GM19328 (cell line): Measurements from ENCODE around the gene ANKH.
"Not testable (repeated sequence)": the region's sequence is repeated elsewhere in the genome, so short reads cannot be mapped to it uniquely, and the experiment has no call there.

Source experiments
- ATAC-seq: cut with Tn5 transposase; IDR thresholded peaks from one replicate; pipeline ENCODE4 v1.9.1; 2021; ENCODE audit warnings: mild to moderate bottlenecking, moderate library complexity; ENCODE audit not compliant: unreplicated experiment

The ANKH gene

DNA sequence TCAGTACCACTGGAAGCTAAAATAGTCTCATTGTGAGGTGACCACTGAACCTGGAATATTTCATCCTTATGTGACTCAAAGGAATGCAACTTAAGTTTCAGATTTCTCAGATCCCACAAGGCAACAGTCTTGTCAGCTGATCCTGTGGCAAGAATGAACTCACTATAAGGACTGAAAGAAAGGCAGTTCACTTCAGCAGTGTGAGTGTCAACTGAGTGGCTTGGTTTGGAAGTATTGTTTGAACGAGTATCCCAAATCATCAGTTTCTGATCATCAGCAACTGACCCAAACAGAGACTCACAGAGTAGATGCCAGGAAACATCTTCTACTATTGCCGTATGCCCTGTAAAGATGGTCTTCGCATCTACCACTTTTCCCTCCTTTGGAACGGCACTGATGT is 74.2 kb downstream of the ANKH start:
- ATAC-seq: not testable (repeated sequence)

DNA sequence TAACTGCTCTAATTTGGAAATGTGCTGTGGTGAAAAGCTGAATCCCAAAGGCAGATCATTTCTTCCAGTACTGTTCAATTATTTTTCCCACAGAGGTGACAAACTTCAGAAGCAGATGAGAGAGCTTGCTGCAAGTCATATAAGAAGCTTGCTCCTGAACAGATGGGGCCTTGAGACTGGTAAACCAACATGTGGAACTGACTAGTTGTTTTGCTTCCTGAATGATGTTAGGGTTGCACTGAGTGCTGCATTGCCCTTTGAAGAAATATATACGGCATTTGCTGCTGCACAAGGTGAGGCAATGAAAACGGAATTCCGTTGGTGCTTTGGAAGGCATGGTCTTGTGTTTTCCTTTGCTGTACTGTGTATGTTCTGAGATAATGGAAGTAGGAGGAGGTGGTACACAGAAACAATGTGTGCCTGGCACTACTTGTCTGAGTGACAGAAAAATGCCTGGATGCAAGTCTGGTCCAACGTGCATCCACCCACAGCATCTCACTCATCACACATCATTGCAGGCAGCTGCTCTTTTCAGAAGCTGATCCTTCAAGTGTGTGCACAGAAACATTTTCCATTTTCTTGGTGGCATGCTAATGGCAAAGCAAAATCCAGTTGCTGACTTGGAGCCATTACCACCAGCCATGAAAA is 76.9 kb downstream of the ANKH start:
- ATAC-seq: no peak

DNA sequence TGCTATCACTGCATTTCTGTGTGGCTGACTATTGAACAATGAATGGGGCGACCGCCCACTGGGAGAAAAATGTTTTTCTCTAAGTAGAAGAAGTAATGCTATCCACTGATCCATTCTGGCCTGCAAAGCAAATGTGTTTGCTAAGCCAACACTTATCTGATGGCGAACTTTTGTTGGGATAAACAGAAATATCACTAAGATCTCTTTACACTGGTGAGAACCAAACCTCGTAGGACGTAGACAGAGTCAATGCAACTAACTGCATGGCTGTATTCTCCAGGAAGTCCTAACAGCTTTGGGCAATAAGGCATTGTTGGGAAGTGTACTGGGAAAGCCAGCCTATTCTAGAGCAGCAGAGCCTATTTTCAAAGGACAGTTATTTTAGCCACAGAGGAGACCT is 77.7 kb downstream of the ANKH start:
- ATAC-seq: no peak

DNA sequence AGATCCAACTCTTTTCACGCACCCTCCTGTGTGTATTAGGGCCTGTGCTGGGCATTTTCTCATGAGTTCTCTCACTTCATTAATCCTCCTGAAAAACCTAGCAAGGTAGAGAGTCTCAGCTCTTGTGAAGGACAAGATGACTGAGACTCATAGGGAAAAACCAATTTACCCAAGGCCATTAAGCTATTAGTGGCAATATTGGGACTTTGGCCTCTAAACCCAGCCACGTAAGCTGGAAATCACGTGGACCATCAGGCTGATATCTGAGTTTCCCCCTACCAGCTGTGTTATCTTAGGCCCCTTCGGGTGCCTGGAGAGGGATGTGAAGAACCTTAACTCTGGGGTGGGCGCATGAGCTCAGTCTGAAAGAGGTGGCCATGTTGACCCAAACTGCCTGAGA is 80.7 kb downstream of the ANKH start:
- no peak for ATAC-seq

DNA sequence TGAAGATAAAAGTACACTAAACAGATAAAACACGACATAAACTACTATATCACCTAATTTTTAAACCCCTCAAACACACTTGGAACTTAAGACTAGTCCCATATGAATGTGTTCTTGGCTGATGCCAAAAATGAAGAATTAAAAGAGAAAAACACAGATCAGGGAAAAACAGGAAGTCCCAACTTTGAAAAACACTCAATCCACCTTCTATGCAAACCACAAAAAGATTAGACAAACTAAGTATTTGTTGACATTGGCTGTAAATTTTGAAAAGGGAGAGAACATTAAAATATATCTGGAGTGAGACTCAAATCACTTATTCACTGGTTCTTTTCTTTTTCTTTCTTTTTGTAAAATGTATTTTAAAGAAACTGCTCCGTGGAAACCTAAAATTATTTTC is 81.4 kb downstream of the ANKH start:
- no peak for ATAC-seq

DNA sequence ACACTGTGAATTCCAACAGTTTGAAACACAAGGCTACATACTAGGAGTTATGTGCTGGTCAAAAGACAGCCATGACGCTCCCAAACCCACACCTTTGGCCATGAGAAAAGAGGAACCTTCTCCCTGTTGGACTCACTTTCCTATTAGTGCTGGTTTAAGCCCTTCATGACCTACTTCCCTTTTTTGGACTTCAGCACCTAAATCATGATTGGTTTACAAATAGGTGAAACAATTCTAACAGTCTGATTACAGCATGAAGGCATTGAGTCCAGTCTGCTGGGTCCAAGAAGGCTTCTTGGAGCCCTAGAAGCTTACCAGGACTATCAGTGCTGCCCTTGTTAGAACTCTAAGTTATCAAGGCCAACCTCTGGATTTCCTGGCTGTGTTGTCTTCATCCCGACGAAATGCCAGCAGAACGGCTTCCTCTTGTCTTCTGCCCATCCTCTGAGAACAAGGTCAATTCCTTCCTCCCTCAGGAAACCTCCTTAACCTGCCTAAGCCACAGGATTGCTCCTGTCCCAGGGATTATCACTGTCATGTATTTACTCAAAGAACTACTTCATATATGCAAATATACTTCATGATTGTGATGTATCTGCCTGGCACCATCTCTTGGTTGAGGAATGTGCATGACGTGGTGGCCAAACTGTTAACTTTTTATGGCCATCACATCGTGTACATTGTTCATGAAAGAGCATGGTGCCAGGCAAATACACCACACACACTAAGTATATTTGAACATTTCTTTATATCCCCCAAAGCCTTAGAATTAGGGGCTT is 83.6 kb downstream of the ANKH start:
- ATAC-seq: no peak

DNA sequence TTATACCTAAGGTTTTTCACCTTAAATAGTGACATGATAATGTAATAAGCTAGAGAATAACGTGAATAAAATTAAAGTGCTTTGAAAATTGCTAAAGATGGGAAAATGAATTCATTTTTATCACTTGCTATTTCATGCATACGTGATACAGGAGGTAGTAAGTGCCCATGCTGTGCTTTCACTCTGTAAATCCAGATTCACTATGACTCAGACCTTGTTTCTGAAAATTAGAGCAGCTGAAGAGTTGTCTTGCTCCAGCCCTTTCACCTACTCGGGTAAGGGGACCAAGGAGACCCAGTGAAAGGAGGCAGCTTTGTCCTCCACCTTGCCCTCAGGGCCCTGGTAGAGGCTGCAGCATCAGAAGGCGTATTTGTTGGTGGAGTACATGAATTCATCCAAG is 87.9 kb downstream of the ANKH start:
- no peak for ATAC-seq

DNA sequence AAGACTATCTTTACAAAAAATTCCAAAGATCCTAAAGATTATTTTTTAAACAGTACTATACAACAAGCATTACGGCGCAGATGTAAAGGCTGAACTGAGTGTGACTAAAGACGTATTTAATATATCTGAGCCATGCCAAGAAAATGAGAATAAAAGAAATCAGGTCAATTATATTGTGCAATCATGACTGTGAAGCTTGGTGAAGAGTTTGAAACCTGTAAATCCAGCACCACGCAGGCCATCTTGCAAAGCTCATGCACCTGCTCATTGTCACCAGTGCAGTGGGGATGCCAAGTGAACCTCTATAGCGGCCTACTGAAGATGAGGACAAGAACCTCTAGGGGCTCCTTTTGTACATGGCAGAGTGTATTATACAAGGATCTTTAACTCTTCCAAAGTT is 89.0 kb downstream of the ANKH start:
- no peak for ATAC-seq

DNA sequence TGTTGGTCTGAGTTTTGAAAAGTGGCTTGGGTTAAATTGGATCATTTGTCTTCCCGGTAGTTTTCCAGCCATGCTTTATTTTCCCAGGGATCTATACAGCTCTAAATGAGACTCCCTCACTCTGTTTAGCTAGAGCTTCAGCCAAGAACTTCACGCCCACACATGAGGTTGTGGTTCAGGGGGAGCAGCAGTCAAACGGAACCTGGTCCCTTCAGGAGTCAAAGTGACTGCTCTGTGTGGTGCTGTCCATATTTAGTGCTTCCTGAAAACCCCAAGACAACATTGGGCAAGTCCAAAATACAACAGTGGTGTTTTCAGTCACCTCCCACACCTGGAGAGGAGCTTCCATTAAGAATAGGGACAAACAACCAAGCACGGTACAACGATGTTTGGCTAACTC is 90.5 kb downstream of the ANKH start:
- peak; percentile 88 for ATAC-seq

DNA sequence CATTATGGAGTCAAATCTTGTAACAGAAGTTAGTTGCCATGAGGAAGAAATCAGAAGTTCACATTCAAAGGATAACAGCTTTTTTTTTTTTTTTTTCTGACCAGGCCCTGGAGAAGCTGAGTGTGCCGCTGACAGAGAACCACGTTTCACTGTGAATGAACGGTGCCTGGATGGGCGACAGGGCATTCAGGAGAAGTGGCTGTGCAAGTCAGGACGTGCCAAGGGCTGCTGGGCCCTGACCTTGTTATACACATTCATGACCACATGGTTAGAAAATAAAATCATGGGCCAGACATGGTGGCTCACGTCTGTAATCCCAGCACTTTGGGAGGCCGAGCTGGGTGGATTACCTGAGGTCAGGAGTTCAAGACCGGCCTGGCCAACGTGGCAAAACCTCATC is 91.6 kb downstream of the ANKH start:
- ATAC-seq: no peak

DNA sequence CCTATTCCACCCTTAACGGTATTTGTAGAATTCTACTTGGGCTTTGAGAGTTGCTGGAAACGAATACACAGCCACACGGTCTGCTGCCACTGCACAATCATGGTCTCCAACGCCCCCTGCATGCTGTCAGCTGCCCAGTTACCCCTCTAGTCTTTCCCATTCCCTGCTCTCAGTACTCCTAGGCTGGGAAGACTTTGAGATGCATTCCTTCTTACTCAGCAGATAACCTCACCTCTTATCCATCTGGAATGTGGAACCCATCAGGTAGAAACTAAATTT is 92.8 kb downstream of the ANKH start:
- ATAC-seq: no peak

DNA sequence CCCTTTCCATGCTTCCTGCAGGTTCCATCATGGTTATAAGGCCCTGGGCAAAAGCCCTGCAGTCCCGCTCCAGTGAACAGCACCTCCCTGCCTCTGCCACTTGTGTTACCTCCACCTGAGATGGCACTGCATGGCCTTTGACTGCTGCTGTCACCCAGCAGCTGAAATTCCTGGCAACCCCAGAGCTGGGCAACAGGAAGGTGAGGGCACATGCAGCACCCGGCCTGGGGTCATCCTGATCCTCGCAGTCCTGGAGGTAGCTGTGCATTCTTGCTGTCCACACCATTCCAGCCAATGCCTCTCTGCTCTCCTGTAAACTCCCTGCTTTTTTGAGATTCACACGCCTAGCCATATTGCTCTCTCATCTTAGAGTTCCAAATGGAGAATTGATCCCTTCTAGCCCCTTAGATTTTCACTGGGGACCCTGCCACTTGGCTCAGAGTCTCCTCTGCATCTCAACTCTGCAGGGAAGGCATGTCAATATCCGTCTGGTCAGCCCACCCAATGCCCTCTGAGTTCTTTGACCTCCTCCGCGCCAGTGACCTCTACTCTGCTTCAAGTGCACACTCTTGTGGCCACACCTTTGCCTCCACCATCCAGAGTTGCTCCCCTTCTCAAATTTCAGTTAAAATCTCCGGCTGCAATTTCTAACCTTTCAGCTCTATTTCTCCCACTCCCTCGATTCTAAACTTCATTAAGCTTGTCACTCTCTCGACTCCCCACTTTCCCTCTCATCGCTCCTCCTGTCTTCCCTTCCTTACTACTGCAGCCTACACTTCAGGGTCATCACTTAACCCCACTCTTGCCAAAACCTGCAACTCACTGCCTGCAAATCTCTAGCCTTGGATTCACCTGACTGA is 93.4 kb downstream of the ANKH start:
- ATAC-seq: no peak

DNA sequence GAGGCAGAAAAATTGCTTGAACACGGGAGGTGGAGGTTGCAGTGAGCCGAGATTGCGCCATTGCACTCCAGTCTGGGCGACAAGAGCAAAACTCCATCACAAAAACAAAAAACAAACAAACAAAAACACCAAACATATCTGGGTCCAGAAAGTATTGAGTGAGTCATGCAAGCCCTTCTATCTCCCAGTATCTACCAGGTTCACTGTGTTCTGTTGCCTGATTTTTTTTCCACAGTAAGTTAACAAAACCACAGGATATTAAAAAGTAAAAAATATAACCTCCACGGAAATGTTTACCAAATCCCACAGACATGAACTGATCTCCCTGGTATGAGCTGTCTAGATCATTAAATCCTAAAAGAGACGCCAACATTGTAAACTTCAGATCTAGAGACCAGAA is 94.4 kb downstream of the ANKH start:
- no peak for ATAC-seq

DNA sequence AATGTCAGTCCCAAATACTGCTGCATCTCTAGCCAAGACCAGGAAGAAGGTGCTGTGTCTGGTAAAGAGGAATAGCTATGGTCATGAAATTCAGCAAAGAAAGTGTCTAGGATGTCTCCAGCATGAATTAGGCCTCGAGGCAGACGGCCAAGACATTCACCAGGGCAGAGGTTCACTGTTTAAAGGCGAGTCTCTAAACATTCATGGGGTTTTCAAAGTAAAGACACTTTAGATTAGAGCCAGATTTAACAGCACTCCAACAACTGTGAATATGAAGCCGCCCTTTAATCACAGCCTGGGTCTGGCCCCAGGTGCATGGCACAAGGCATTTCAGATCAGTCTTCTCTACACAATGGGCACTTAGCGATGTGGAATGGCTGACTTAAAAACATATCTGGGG is 95.0 kb downstream of the ANKH start:
- ATAC-seq: no peak

DNA sequence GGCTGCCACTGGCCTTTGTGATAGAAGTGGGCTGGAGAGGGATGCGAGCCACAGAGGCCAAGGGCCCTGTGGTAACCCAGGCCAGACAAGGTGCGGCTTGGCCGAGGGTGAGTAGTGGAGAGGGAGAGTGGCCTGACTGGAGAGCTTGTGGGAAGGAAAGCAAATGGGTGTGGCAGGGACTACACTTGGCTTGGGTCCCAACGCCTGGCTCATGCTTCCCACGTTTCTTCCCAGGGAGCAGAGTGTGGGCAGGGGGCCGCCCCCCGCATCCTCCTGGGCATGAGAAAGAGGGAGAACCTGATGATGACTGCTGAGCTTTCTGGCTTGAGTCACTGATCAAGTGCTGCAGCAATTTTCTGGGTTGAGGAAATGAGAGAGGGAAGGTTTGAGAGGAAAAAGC is 95.7 kb downstream of the ANKH start:
- no peak for ATAC-seq

DNA sequence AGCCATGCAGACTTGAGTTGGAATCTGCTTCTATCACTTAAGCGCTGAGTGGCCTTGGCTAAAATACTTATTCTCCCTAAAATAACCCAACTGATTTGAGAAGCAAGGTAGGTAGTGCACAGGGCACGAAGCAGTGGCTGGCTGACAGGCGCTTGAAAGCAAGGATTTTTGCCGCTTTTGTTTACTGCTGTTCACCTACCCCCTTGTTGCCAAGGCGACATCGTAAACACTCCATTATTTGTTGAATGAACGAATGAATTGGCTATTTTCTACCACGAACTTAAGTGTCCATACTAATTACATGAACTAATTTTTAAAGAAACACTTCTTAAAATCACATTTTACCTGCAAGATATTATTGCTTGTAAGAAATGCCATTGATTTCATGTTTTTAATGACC is 98.0 kb downstream of the ANKH start:
- no peak for ATAC-seq

DNA sequence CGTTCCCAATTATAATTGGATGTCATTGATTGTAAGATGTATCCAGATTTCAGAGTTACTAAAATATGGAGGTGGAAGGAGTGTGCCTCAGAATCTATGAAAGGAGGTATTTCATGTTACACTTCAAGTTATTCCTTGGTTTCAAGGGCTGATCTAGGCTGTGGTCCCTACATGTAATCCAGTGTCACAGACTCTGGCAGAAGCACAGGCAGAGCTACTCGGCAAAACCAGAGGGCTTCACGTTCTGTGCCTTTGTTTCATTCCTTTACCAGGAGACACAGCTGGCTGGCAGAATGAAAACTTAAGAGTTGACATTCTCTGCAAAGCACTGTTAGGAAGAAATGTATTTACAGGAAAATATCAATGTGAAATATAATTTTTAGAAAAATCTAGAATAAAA is 99.6 kb downstream of the ANKH start:
- no peak for ATAC-seq

DNA sequence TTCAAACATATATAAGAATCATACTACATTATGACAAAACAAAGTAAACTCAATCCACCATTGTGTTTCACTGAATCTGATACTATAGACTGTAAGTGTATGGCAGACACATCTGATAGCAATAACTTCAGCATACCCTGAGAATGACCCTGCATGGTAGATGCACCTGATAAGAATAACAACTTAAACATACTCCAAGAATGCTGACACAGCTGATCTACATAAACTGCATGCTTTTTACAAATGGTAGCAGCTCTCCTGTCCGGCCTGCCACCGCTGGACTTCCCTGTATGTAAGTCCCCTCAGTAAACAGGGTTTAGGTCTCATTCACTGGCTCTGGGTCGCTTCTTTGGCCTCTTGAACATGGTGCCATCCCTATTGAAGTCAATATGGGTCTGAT is 100.4 kb downstream of the ANKH start:
- no peak for ATAC-seq

DNA sequence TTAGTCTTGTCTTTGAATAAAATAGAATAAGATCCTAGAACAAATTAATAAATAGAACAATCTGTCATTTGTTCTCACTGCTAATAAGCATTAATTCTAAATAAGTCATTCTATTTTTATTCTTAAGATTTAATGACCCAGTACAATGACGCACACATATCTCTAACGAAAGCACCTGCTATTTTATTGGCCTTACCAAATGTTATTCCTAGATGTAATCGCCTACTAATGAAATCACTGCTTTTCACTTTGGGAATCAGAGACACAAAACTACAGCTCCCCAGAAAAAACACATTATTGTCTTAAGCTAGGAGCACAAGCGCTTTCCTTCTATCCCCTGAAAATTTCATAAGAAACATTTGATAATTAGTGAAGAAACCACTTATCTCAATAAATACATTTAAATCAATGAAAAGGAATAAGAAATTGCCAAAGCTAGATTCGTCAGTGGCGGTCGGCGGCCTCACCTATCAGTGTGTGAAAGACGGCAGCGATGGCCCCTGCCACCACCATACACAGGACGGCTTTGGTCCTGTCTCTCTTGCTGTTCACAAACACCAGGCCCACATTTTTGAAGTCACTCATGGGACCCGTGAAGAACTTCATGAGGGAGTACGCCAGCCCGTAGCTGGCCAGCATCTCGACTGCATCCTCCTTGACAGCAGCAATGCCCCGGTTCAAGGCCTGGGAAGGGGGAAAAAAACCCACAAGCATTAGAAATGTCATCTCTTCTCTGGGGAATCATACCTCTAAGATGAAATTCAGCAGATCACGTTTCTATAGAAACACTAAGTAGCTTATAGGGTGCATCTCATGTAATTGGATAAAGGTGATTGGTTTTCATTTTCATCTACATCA is 102.8 kb downstream of the ANKH start:
- no peak for ATAC-seq

DNA sequence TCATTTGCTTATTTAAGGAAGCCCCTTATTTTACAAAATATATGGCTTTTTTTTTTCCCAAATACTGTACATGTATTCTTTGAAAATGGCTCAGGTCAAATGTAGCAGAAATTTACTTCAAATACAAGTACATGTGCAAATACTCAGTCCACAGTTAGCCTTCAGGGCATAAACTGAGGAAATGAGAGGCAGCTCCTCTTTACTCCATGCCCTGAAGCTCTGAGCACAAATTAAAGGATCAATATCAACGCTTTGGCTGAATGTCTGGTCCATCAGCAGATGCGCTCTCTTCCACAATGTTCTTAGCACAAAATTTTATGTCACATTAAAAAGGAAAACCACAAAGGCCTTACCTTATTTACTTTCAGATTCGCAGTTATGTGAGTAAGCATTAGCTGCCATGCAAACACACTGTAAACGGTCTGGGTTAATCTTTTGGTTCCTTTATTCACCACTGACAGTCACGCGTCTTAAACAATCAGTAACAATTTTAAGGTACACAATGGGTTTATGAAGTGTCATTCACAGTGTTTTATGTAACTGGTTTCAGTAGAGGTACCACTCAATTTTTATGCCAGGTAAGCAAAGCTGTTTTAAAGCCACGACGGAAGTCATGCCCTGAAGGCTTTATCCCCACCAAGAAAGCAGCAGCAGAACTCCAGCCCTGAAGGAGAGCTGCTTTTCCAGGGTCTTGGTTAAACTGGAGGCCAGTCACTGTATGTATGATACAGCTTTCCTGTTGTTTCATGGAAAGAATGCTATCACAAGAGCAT is 103.7 kb downstream of the ANKH start:
- peak; percentile 75 for ATAC-seq
